ENCODE results near the gene ZDHHC11B. TPM values are rescaled to one million over a fixed set of nuclear protein-coding genes. Genes with fewer than 3 reads are reported as not detected.
"Not testable (repeated sequence)": the region's sequence is repeated elsewhere in the genome, so short reads cannot be mapped to it uniquely, and the experiment has no call there.

The ZDHHC11B gene
- total RNA-seq, 1 experiment from 2014 or later, result not detected

DNA sequence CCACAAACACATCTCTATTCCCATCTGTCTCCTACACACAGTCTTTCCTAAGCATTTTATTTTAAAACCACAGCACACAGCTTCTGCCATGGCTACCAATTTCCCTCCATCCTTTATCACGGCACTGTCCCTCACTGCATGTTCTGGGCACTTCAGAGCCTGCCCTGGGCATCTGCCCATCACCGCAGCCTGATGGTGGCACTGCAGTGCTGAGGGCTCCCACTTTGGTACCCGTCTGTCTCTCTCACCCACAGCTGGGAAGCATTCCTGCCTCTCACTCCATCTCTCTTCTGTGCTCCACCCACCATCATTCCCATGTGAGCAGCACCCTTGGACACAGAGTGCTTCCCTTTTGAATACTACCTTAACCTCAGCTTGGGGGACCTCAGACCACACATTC is 34.5 kb upstream of the ZDHHC11B start:
- Mint-ChIP-seq H3K9me3 (ENCODE audit: unreplicated experiment) (no peaks in the 10 kb centered on the region), H3K27me3 (ENCODE audit: insufficient read depth, unreplicated experiment) (peaks cover 21% of the 10 kb centered on the region), H3K36me3 (ENCODE audit: insufficient read depth, unreplicated experiment) (no peaks in the 10 kb centered on the region), H3K4me1 (ENCODE audit: insufficient read depth, unreplicated experiment) (no peaks in the 10 kb centered on the region), H3K27ac (ENCODE audit: low read depth, unreplicated experiment) (no peak overlapping the region), H3K4me3 (ENCODE audit: unreplicated experiment) (no peak overlapping the region)
- BruUV-seq (replicated peaks), result no TSS peak
- DNase-seq (ENCODE audit: unreplicated experiment), result no peak
- intact Hi-C loops (cut with micrococcal nuclease), result no loop called here
- TF ChIP-seq, protein P1, sequence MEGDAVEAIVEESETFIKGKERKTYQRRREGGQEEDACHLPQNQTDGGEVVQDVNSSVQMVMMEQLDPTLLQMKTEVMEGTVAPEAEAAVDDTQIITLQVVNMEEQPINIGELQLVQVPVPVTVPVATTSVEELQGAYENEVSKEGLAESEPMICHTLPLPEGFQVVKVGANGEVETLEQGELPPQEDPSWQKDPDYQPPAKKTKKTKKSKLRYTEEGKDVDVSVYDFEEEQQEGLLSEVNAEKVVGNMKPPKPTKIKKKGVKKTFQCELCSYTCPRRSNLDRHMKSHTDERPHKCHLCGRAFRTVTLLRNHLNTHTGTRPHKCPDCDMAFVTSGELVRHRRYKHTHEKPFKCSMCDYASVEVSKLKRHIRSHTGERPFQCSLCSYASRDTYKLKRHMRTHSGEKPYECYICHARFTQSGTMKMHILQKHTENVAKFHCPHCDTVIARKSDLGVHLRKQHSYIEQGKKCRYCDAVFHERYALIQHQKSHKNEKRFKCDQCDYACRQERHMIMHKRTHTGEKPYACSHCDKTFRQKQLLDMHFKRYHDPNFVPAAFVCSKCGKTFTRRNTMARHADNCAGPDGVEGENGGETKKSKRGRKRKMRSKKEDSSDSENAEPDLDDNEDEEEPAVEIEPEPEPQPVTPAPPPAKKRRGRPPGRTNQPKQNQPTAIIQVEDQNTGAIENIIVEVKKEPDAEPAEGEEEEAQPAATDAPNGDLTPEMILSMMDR (IDR thresholded peaks at IDR 0.05; ENCODE audit: unreplicated experiment), result no peak
- ChIA-PET POLR2A (no interaction called here), CTCF (no interaction called here)

DNA sequence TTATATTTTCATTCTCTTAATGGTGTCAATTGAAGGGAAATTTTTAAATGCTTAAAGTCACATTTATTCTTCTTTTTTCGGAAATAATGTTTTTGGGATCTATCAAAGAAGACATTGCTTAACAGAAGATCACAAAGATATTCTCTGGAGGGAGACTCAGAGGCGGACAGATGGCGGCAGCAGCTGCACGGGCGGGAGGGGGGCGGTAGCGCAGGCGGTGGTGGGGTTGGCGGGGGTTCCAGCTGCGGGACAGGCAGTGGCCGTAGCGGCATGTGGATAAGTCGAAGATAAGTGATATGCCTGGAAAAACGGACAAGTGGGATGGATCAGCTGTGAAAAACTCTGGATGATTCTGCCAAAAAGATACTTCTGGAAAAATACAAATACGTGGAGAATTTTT is 31.6 kb upstream of the ZDHHC11B start:
- TF ChIP-seq, protein P1 (IDR thresholded peaks at IDR 0.05; ENCODE audit: unreplicated experiment), result no peak
- H3K4me1 Mint-ChIP-seq (ENCODE audit: insufficient read depth, unreplicated experiment), result no peaks in the 10 kb centered on the region
- no TSS peak for BruUV-seq (replicated peaks)
- ChIA-PET POLR2A (no interaction called here), CTCF (no interaction called here)
- no peak for DNase-seq (ENCODE audit: unreplicated experiment)
- H3K27ac Mint-ChIP-seq (ENCODE audit: low read depth, unreplicated experiment), result no peak overlapping the region
- no peaks in the 10 kb centered on the region for H3K9me3 Mint-ChIP-seq (ENCODE audit: unreplicated experiment)
- intact Hi-C loops (cut with micrococcal nuclease), result no loop called here
- H3K36me3 Mint-ChIP-seq (ENCODE audit: insufficient read depth, unreplicated experiment), result no peaks in the 10 kb centered on the region
- no peak overlapping the region for H3K4me3 Mint-ChIP-seq (ENCODE audit: unreplicated experiment)
- H3K27me3 Mint-ChIP-seq (ENCODE audit: insufficient read depth, unreplicated experiment), result peaks cover 21% of the 10 kb centered on the region

DNA sequence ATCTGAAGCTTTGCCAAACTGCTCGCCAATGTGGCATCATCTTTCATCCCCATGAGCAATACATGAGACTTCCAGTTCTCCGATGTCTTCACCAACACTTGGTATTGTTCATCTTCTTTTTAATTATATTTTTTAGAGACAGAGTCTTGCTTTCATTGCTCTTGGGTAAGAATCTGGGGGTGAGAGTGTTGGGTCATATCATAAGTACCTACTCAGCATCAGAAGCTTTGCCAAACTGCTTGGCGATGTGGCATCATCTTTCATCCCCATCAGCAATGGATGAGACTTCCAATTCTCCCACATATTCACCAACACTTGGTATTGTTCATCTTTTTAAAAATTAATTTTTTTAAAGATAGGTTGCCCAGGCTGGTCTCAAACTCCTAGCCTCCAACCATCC is 30.9 kb upstream of the ZDHHC11B start:
- no peak overlapping the region for H3K4me3 Mint-ChIP-seq (ENCODE audit: unreplicated experiment)
- no peak overlapping the region for H3K27ac Mint-ChIP-seq (ENCODE audit: low read depth, unreplicated experiment)
- DNase-seq (ENCODE audit: unreplicated experiment), result no peak
- no TSS peak for BruUV-seq (replicated peaks)
- TF ChIP-seq, protein P1 (IDR thresholded peaks at IDR 0.05; ENCODE audit: unreplicated experiment), result no peak
- no peaks in the 10 kb centered on the region for H3K4me1 Mint-ChIP-seq (ENCODE audit: insufficient read depth, unreplicated experiment)
- intact Hi-C loops (cut with micrococcal nuclease), result no loop called here
- no peaks in the 10 kb centered on the region for H3K36me3 Mint-ChIP-seq (ENCODE audit: insufficient read depth, unreplicated experiment)
- ChIA-PET CTCF (interaction anchor here (0.5 kb wide), 1 partner anchor 213 kb away, joined by 4 read pairs; no protein-coding TSS in a partner anchor), POLR2A (no interaction called here)
- H3K9me3 Mint-ChIP-seq (ENCODE audit: unreplicated experiment), result no peaks in the 10 kb centered on the region
- peaks cover 24% of the 10 kb centered on the region for H3K27me3 Mint-ChIP-seq (ENCODE audit: insufficient read depth, unreplicated experiment)

DNA sequence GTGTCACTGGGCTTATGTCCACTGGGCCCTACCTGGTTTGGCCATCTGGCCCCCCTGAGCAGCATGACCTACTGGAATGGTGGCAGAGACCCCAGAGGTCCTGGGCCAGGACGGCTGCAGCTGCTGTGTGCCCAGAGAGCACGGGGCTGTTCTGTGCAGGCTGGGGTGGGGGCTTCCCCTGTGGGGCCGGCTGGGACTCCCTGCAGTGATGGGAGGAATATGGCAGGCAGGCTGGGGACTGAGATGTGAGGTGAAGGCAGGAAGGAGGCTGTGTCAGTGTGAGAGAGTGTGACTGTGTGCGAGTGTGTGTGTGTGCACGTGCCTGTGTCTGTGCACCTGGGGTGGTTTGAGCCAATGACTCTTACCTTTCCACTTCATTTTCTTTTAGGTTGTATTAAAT is 29.0 kb upstream of the ZDHHC11B start:
- H3K4me1 Mint-ChIP-seq (ENCODE audit: insufficient read depth, unreplicated experiment); H3K27ac Mint-ChIP-seq (ENCODE audit: low read depth, unreplicated experiment); POLR2A ChIA-PET: not testable (repeated sequence)

GRCh38 chr5:811384-811783 is 26.9 kb upstream of the ZDHHC11B start:
- H3K27me3 Mint-ChIP-seq (ENCODE audit: insufficient read depth, unreplicated experiment), result peaks cover 15% of the 10 kb centered on the region
- H3K9me3 Mint-ChIP-seq (ENCODE audit: unreplicated experiment); DNase-seq (ENCODE audit: unreplicated experiment); H3K4me1 Mint-ChIP-seq (ENCODE audit: insufficient read depth, unreplicated experiment); POLR2A ChIA-PET; CTCF ChIA-PET; H3K4me3 Mint-ChIP-seq (ENCODE audit: unreplicated experiment); H3K27ac Mint-ChIP-seq (ENCODE audit: low read depth, unreplicated experiment); H3K36me3 Mint-ChIP-seq (ENCODE audit: insufficient read depth, unreplicated experiment); intact Hi-C loops (cut with micrococcal nuclease); BruUV-seq (replicated peaks): not testable (repeated sequence)

More for the DNA sequence above, 29.0 kb upstream of the ZDHHC11B start:
- peaks cover 20% of the 10 kb centered on the region for H3K27me3 Mint-ChIP-seq (ENCODE audit: insufficient read depth, unreplicated experiment)
- H3K9me3 Mint-ChIP-seq (ENCODE audit: unreplicated experiment); CTCF ChIA-PET; DNase-seq (ENCODE audit: unreplicated experiment); H3K4me3 Mint-ChIP-seq (ENCODE audit: unreplicated experiment); BruUV-seq (replicated peaks); H3K36me3 Mint-ChIP-seq (ENCODE audit: insufficient read depth, unreplicated experiment); intact Hi-C loops (cut with micrococcal nuclease): not testable (repeated sequence)

GRCh38 chr5:807719-808514 is 23.4 kb upstream of the ZDHHC11B start:
- H3K4me3 Mint-ChIP-seq (ENCODE audit: unreplicated experiment); CTCF ChIA-PET; H3K27ac Mint-ChIP-seq (ENCODE audit: low read depth, unreplicated experiment); BruUV-seq (replicated peaks); intact Hi-C loops (cut with micrococcal nuclease); DNase-seq (ENCODE audit: unreplicated experiment); H3K4me1 Mint-ChIP-seq (ENCODE audit: insufficient read depth, unreplicated experiment); POLR2A ChIA-PET; H3K36me3 Mint-ChIP-seq (ENCODE audit: insufficient read depth, unreplicated experiment): not testable (repeated sequence)
- Mint-ChIP-seq H3K9me3 (ENCODE audit: unreplicated experiment) (peaks cover 12% of the 10 kb centered on the region), H3K27me3 (ENCODE audit: insufficient read depth, unreplicated experiment) (peaks cover 50% of the 10 kb centered on the region)
